Endothelial cell of umbilical vein (primary cell): ENCODE measurements around the gene ARHGEF26. TPM values are rescaled to one million over a fixed set of nuclear protein-coding genes. Genes with fewer than 3 reads are reported as not detected.

Source experiments
- BruUV-seq: library from RNA; stranded (reverse); fragments of 400-500 nt; replicated peaks from 2 replicates; lab custom pipeline; 2021; lab: Mats Ljungman, UMichigan
- CTCF ChIA-PET: fragments of 300-600, 350-600 bp; sonication (Branson Sonifier 250); formaldehyde crosslinking; loops from one replicate; lab custom pipeline; 2021; ENCODE audit warnings: antibody characterized with exemption, inconsistent platforms; lab: Charles Lee
- POLR2A ChIA-PET: fragments of 300-600, 350-600 bp; sonication (Branson Sonifier 250); formaldehyde crosslinking; loops from one replicate; lab custom pipeline; 2021; ENCODE audit warnings: antibody characterized with exemption, inconsistent platforms; lab: Charles Lee
- DNase-seq: peaks from one replicate; pipeline ENCODE4 v3.0.0-alpha.2; 2011; ENCODE audit warnings: low read depth, low spot score
- FAIRE-seq: peaks from 2 replicates; lab custom pipeline; 2011; peaks lifted over from hg19 to GRCh38; lab: Jason Lieb, UNC
- H2AFZ ChIP-seq: 2 replicates; pipeline ENCODE4 v1.6.0; 2012; ENCODE audit warnings: low read depth, low read length, control low read depth, inconsistent platforms
- H3K27ac ChIP-seq: 2 replicates; pipeline ENCODE4 v1.5.1; 2011; ENCODE audit warnings: low read depth, mild to moderate bottlenecking, control low read depth, low read length, moderate library complexity; ENCODE audit not compliant: insufficient read depth
- H3K27me3 ChIP-seq, 2 experiments: 2 replicates each; pipeline versions ENCODE4 v1.6.0 to v1.6.1; 2011; ENCODE audit warnings: low read length in 2 of 2, mixed read lengths in 1 of 2; ENCODE audit not compliant: control insufficient read depth in 2 of 2, insufficient read depth in 2 of 2
- H3K36me3 ChIP-seq, 2 experiments: 2 replicates in 1 of 2; 3 replicates in 1 of 2; pipeline ENCODE4 v1.5.1; 2011; ENCODE audit warnings: low read length in 2 of 2, mild to moderate bottlenecking in 1 of 2, moderate library complexity in 1 of 2; ENCODE audit not compliant: control insufficient read depth in 2 of 2, insufficient read depth in 2 of 2; ENCODE audit errors: extremely low read depth in 1 of 2
- H3K4me1 ChIP-seq: 3 replicates; pipeline ENCODE4 v1.5.1; 2011; ENCODE audit warnings: mild to moderate bottlenecking, low read length; ENCODE audit not compliant: control insufficient read depth, insufficient read depth; ENCODE audit errors: extremely low read depth
- H3K4me2 ChIP-seq: 2 replicates; pipeline ENCODE4 v1.6.1; 2011; ENCODE audit warnings: low read length, control low read depth, mixed read lengths; ENCODE audit not compliant: insufficient read depth
- H3K4me3 ChIP-seq, 3 experiments: fragments of 200-600 bp in 1 of 3; sonication (generic), shearing (Covaris generic) in 1 of 3; replicated peaks in 1 of 3; 2 replicates each; pipeline ENCODE4 v1.5.1; 2011 to 2016; ENCODE audit warnings: control low read depth in 3 of 3, low read length in 3 of 3, mild to moderate bottlenecking in 2 of 3, inconsistent platforms in 1 of 3, low read depth in 1 of 3, moderate library complexity in 1 of 3; ENCODE audit not compliant: insufficient read depth in 1 of 3
- H3K79me2 ChIP-seq: 2 replicates; pipeline ENCODE4 v1.6.0; 2012; ENCODE audit warnings: low read length, inconsistent platforms; ENCODE audit not compliant: control insufficient read depth, insufficient read depth
- H3K9ac ChIP-seq: replicated peaks from 2 replicates; pipeline ENCODE3; 2011; ENCODE audit warnings: low read length, control low read depth; ENCODE audit not compliant: insufficient read depth; ENCODE audit errors: extremely low read depth
- H3K9me1 ChIP-seq: replicated peaks from 3 replicates; pipeline ENCODE4 v1.6.0; 2011; ENCODE audit warnings: mild to moderate bottlenecking, low read length; ENCODE audit not compliant: control insufficient read depth, insufficient read depth; ENCODE audit errors: extremely low read depth
- H3K9me3 ChIP-seq: replicated peaks from 2 replicates; pipeline ENCODE4 v1.5.1; 2012; ENCODE audit warnings: low read length, inconsistent platforms; ENCODE audit not compliant: control insufficient read depth, insufficient read depth
- H4K20me1 ChIP-seq: replicated peaks from 2 replicates; pipeline ENCODE3; 2011; ENCODE audit warnings: mild to moderate bottlenecking, low read length; ENCODE audit not compliant: control insufficient read depth, insufficient read depth; ENCODE audit errors: extremely low read depth
- CTCF ChIP-seq, 2 donors: IDR thresholded peaks; 1 replicate in 1 of 2; 2 replicates in 1 of 2; pipeline ENCODE4 v1.5.1; 2011; ENCODE audit warnings: low read length in 2 of 2, mild to moderate bottlenecking in 2 of 2, moderate library complexity in 2 of 2, control low read depth in 1 of 2, inconsistent platforms in 1 of 2, low read depth in 1 of 2; ENCODE audit not compliant: insufficient read depth in 1 of 2; ENCODE audit errors: extremely low read depth in 1 of 2
- EZH2 ChIP-seq: IDR thresholded peaks from 2 replicates; pipeline ENCODE4 v1.6.1; 2012; ENCODE audit warnings: borderline replicate concordance, low read depth, mild to moderate bottlenecking, moderate library complexity, low read length, inconsistent platforms; ENCODE audit not compliant: severe bottlenecking
- FOS ChIP-seq: IDR thresholded peaks from 2 replicates; pipeline ENCODE4 v1.6.1; 2011; ENCODE audit warnings: mild to moderate bottlenecking, low read length, moderate library complexity, borderline replicate concordance; ENCODE audit not compliant: insufficient read depth
- GATA2 ChIP-seq: IDR thresholded peaks from 2 replicates; pipeline ENCODE4 v1.7.0; 2011; ENCODE audit warnings: low read depth, mild to moderate bottlenecking, moderate library complexity, mixed read lengths, low read length; ENCODE audit not compliant: insufficient read length, insufficient read depth
- JUN ChIP-seq: IDR thresholded peaks from 2 replicates; pipeline ENCODE4 v1.6.1; 2011; ENCODE audit warnings: borderline replicate concordance, low read depth; ENCODE audit not compliant: insufficient read length, insufficient read depth
- MAX ChIP-seq: IDR thresholded peaks from 2 replicates; pipeline ENCODE4 v1.6.1; 2011; ENCODE audit not compliant: insufficient read depth, insufficient read length
- MYC ChIP-seq: IDR thresholded peaks from one replicate; pipeline ENCODE4 v1.6.1; 2011; ENCODE audit warnings: mild to moderate bottlenecking, low read depth, low read length
- POLR2A ChIP-seq: IDR thresholded peaks from 2 replicates; pipeline ENCODE4 v1.6.1; 2012; ENCODE audit warnings: low read depth, mild to moderate bottlenecking, control low read depth, low read length
- POLR2AphosphoS5 ChIP-seq: IDR thresholded peaks from 2 replicates; pipeline ENCODE4 v1.6.1; 2012; ENCODE audit warnings: low read depth, mild to moderate bottlenecking, control low read depth, low read length, moderate library complexity; ENCODE audit not compliant: insufficient read depth
- dilution Hi-C: fragments of 300-500 bp; cut with MboI; formaldehyde crosslinking; loops from one replicate; pipeline ENCODE4 v1.15.0; 2019; ENCODE audit warnings: low sequenced_read_pairs; ENCODE audit not compliant: extremely low pct_ligation_motif_present
- intact Hi-C: fragments of 100-400 bp; cut with micrococcal nuclease; formaldehyde crosslinking; loops from one replicate; pipeline ENCODE4 v1.10.0; 2022
- polyA plus RNA-seq, 4 experiments: library from polyadenylated mRNA; depleted of rRNA in 3 of 4; stranded (reverse) in 3 of 4; unstranded in 1 of 4; fragments of >200 nt; gene quantifications; 2 replicates each; pipeline versions ENCODE4 v1.2.1 to v1.2.3, GENCODE V29; 2011 to 2012; ENCODE audit warnings: missing spikeins in 1 of 4
- total RNA-seq: library from RNA; stranded (reverse); gene quantifications from 2 replicates; pipeline ENCODE4 v1.2.3, GENCODE V29; 2021

The ARHGEF26 gene
- total and polyA plus RNA-seq, 2 donors (not counting 3 experiments of a cell fraction or from before 2014, with no cell fraction given) = 0.57 to 2.9 TPM

- FAIRE-seq = no peak
- ChIA-PET CTCF (no interaction called here), POLR2A (no interaction called here)
- Histone ChIP-seq H3K36me3 (peaks cover 11 to 15% of the 10 kb centered on the region in 2 experiments), H3K4me1 (no peaks in the 10 kb centered on the region), H4K20me1 (no peaks in the 10 kb centered on the region), H3K9ac (no peak overlapping the region), H3K4me2 (no peak overlapping the region), H3K27ac (no peak overlapping the region), H3K27me3 (no peaks in the 10 kb centered on the region), H3K9me1 (no peaks in the 10 kb centered on the region), H3K9me3 (no peaks in the 10 kb centered on the region), H3K4me3 (no peak overlapping the region), H2AFZ (no peak overlapping the region), H3K79me2 (no peaks in the 10 kb centered on the region)
- no TSS peak for BruUV-seq
- dilution Hi-C loops (no loop called here), intact Hi-C loops (no loop called here)
- no peak for DNase-seq
- TF ChIP-seq MAX (no peak), EZH2 (no peak), FOS (no peak), POLR2AphosphoS5 (no peak), GATA2 (no peak), MYC (no peak), POLR2A (no peak), CTCF (IDR thresholded peaks at IDR 0.05; ENCODE audit: extremely low read depth in 1 of 2, insufficient read depth in 1 of 2, low read depth in 1 of 2, low read length in 2 of 2) (no peak), JUN (no peak)
Observed at GRCh38 chr3:154301561-154301960, 180.4 kb downstream of the ARHGEF26 start.
